ENCODE measurements around the gene GLDN.
"Not testable (repeated sequence)": the region's sequence is repeated elsewhere in the genome, so short reads cannot be mapped to it uniquely, and the experiment has no call there.

Gene GLDN

GRCh38 chr15:51405693-51406523, 64.5 kb downstream of the GLDN start:
- TF ChIP-seq, protein P1, sequence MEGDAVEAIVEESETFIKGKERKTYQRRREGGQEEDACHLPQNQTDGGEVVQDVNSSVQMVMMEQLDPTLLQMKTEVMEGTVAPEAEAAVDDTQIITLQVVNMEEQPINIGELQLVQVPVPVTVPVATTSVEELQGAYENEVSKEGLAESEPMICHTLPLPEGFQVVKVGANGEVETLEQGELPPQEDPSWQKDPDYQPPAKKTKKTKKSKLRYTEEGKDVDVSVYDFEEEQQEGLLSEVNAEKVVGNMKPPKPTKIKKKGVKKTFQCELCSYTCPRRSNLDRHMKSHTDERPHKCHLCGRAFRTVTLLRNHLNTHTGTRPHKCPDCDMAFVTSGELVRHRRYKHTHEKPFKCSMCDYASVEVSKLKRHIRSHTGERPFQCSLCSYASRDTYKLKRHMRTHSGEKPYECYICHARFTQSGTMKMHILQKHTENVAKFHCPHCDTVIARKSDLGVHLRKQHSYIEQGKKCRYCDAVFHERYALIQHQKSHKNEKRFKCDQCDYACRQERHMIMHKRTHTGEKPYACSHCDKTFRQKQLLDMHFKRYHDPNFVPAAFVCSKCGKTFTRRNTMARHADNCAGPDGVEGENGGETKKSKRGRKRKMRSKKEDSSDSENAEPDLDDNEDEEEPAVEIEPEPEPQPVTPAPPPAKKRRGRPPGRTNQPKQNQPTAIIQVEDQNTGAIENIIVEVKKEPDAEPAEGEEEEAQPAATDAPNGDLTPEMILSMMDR (IDR thresholded peaks at IDR 0.05) = no peak
- Histone ChIP-seq H3K4me3 (ENCODE audit: low read depth in 1 of 2, low read length in 1 of 2) (no peak overlapping the region), H3K36me3 (no peaks in the 10 kb centered on the region), H3K4me1 (ENCODE audit: control insufficient read depth in 1 of 2, insufficient read depth in 1 of 2, low read depth in 1 of 2, low read length in 1 of 2) (peaks cover 12 to 13% of the 10 kb centered on the region in 2 experiments), H3K27me3 (peaks cover 17% of the 10 kb centered on the region), H3K9me3 (no peaks in the 10 kb centered on the region), H3K27ac (no peak overlapping the region)

DNA sequence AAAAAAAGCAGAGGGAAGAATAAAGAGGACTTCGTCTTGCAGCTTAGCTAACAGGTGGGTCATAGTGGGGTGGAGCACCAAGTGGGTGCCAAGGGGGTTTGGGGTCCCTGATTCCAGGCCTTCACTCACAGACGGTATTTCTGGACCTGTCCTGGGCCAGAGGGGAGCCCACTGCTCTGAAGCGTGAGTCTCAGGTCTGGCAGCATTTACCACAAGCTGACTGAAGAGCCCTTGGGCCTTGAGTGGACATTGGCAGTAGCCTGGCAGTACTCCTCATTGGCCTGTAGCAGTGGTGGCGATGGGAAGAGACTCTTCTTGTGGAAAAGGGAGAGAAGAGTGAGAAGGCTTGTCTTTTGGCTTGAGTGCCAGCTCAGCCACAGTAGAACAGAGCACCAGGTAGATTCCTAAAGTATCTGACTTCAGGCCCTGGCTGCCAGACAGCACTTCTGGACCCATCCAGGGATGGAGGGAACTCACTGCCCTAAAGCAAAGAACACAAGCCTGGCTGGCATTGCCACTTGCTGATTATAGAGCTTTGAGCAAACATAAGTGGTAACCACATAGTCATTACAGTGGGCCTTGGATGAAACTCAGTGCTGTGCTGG, 72.9 kb downstream of the GLDN start:
- Histone ChIP-seq H3K27ac (no peak overlapping the region), H3K4me3 (ENCODE audit: low read depth in 1 of 2, low read length in 1 of 2) (no peak overlapping the region), H3K9me3 (no peaks in the 10 kb centered on the region), H3K36me3 (no peaks in the 10 kb centered on the region), H3K27me3 (peaks cover 7% of the 10 kb centered on the region), H3K4me1 (ENCODE audit: control insufficient read depth in 1 of 2, insufficient read depth in 1 of 2, low read depth in 1 of 2, low read length in 1 of 2) (no peaks in the 10 kb centered on the region)
- TF ChIP-seq, protein P1 (IDR thresholded peaks at IDR 0.05) = no peak

DNA sequence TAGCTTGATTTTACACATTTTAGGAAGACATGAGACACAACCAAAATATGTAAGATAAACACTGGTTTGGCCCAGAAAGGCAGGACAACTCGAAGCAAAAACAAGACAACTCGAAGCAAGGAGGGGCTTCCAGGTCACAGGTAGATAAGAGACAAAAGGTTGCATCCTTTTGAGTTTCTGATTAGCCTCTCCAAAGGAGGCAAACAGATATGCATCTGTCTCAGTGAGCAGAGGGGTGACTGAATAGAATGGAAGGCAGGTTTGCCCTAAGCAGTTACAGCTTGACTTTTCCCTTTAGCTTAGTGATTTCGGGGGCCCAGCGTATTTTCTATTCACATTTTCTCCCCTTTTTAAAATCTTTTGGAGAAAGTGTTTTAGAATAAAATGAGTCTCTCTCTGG, 74.7 kb downstream of the GLDN start:
- TF ChIP-seq, protein P1 (IDR thresholded peaks at IDR 0.05) = no peak
- Histone ChIP-seq H3K9me3 (no peaks in the 10 kb centered on the region), H3K27ac (no peak overlapping the region), H3K4me3 (ENCODE audit: low read depth in 1 of 2, low read length in 1 of 2) (no peak overlapping the region), H3K36me3 (no peaks in the 10 kb centered on the region), H3K4me1 (ENCODE audit: control insufficient read depth in 1 of 2, insufficient read depth in 1 of 2, low read depth in 1 of 2, low read length in 1 of 2) (no peaks in the 10 kb centered on the region), H3K27me3 (no peaks in the 10 kb centered on the region)

DNA sequence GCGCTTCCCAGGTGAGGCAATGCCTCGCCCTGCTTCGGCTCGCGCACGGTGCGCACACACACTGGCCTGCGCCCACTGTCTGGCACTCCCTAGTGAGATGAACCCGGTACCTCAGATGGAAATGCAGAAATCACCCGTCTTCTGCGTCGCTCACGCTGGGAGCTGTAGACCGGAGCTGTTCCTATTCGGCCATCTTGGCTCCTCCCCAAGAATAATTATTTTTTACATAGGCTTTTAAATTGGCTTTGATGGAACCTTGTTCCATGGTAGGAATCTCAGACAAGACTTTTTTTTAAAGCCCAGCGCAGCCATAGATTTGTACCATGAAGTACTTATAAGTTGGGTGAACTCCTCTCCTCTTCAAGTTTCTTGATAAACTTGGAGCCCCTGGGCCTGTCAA, 81.6 kb downstream of the GLDN start:
- not testable (repeated sequence) for H3K27me3 ChIP-seq, H3K27ac ChIP-seq, H3K9me3 ChIP-seq

GRCh38 chr15:51424780-51425179, 83.3 kb downstream of the GLDN start:
- Histone ChIP-seq H3K9me3 (no peaks in the 10 kb centered on the region), H3K36me3 (no peaks in the 10 kb centered on the region), H3K27me3 (no peaks in the 10 kb centered on the region), H3K4me1 (ENCODE audit: control insufficient read depth in 1 of 2, insufficient read depth in 1 of 2, low read depth in 1 of 2, low read length in 1 of 2) (no peaks in the 10 kb centered on the region), H3K27ac (no peak overlapping the region), H3K4me3 (ENCODE audit: low read depth in 1 of 2, low read length in 1 of 2) (no peak overlapping the region)
- TF ChIP-seq, protein P1 (IDR thresholded peaks at IDR 0.05) = no peak

More for the DNA sequence above, 81.6 kb downstream of the GLDN start:
- not testable (repeated sequence) for H3K4me3 ChIP-seq (ENCODE audit: low read depth in 1 of 2, low read length in 1 of 2); H3K4me1 ChIP-seq (ENCODE audit: control insufficient read depth in 1 of 2, insufficient read depth in 1 of 2, low read depth in 1 of 2, low read length in 1 of 2); H3K36me3 ChIP-seq

GRCh38 chr15:51425517-51426040, 84.1 kb downstream of the GLDN start:
- no peaks in the 10 kb centered on the region for H3K27me3 ChIP-seq
- TF ChIP-seq, protein P1 (IDR thresholded peaks at IDR 0.05) = no peak
- no peaks in the 10 kb centered on the region for H3K9me3 ChIP-seq
- H3K4me1 ChIP-seq (ENCODE audit: control insufficient read depth in 1 of 2, insufficient read depth in 1 of 2, low read depth in 1 of 2, low read length in 1 of 2) = no peaks in the 10 kb centered on the region
- no peak overlapping the region for H3K27ac ChIP-seq
- no peak overlapping the region for H3K4me3 ChIP-seq (ENCODE audit: low read depth in 1 of 2, low read length in 1 of 2)
- H3K36me3 ChIP-seq = no peaks in the 10 kb centered on the region

Measured in neutrophil (primary cell).